Mucosa of descending colon (tissue), 3 donors: Measurements from ENCODE around the gene STX17. TPM values are rescaled to one million over a fixed set of nuclear protein-coding genes. Genes with fewer than 3 reads are reported as not detected.
"Not testable (repeated sequence)": the region's sequence is repeated elsewhere in the genome, so short reads cannot be mapped to it uniquely, and the experiment has no call there.

Experiments
- ATAC-seq: fragments of 200-7000 bp; cut with Tn5 transposase; one replicate; pipeline ENCODE4 v1.9.1; 2020; ENCODE audit warnings: mild to moderate bottlenecking, moderate library complexity
- DNase-seq, 3 donors: peaks; one replicate each; pipeline ENCODE4 v3.0.0-alpha.2; 2020
- H3K36me3 ChIP-seq: fragments of 200-600 bp; one replicate; pipeline ENCODE4 v1.8.0; 2021; ENCODE audit warnings: low read depth, mild to moderate bottlenecking
- H3K4me1 ChIP-seq: fragments of 200-600 bp; one replicate; pipeline ENCODE4 v1.8.0; 2021; ENCODE audit warnings: low read depth, mild to moderate bottlenecking
- H3K4me3 ChIP-seq: fragments of 200-600 bp; one replicate; pipeline ENCODE4 v1.8.0; 2021; ENCODE audit warnings: mild to moderate bottlenecking
- H3K9me3 ChIP-seq: fragments of 200-600 bp; one replicate; pipeline ENCODE4 v1.8.0; 2021; ENCODE audit warnings: mild to moderate bottlenecking
- intact Hi-C, 2 donors: fragments of 100-400 bp; cut with DNase I in 1 of 2; cut with micrococcal nuclease in 1 of 2; formaldehyde crosslinking; loops; one replicate each; pipeline versions ENCODE4 v1.11.0 to v1.11.1; 2022; cut with DNase I, micrococcal nuclease
- total RNA-seq, 3 donors: library from RNA; stranded (reverse); fragmentation: NEBNext Ultra II Directional in 2 of 3; extraction: Animal tissue kit (Norgen Biotek cat#: 25700) in 2 of 3; gene quantifications; one replicate each; pipeline versions ENCODE4 v1.2.1 to v1.2.4, GENCODE V29; 2021 to 2023
- TF ChIP-seq, protein P1 (sequence below): fragments of 200-600 bp; IDR thresholded peaks from one replicate; pipeline ENCODE4 v1.8.0; 2022; ENCODE audit warnings: antibody characterized with exemption, mild to moderate bottlenecking
- donor health status: DM: no; HTN: no; CAD: no; lungs with moderate emphysema.
- donor health status: DM: no; HTN: no; CAD: no.
- donor health status: DM: no; HTN: yes; CAD: no.

STX17 gene
- total RNA-seq, 3 donors from 2014 or later: 29.0 to 52.8 (median 46.9) TPM

DNA sequence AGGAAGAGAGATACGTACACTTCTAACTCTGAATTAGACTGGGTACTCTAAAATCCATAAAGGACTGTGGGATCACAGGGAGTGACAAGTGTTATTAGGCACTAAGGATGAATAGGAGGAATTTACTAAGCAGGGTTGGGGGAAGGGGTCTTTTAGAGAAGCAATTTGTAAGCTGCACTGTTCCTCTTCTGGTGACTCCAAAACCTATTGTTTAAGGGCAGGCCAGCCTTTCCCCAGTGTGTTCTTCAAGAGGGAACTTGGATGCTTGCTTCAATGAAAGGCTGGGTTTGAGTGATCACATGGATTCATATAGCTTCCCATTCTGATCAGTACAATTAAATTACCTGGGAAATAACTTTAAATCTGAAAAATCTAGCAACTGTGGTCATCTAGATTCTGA, 71.8 kb downstream of the STX17 start:
- ATAC-seq (no peak), DNase-seq (no peak)
- Histone ChIP-seq H3K36me3 (no peaks in the 10 kb centered on the region), H3K9me3 (no peaks in the 10 kb centered on the region), H3K4me1 (no peaks in the 10 kb centered on the region), H3K4me3 (no peak overlapping the region)
- intact Hi-C loops: no loop called here
- TF ChIP-seq, protein P1, sequence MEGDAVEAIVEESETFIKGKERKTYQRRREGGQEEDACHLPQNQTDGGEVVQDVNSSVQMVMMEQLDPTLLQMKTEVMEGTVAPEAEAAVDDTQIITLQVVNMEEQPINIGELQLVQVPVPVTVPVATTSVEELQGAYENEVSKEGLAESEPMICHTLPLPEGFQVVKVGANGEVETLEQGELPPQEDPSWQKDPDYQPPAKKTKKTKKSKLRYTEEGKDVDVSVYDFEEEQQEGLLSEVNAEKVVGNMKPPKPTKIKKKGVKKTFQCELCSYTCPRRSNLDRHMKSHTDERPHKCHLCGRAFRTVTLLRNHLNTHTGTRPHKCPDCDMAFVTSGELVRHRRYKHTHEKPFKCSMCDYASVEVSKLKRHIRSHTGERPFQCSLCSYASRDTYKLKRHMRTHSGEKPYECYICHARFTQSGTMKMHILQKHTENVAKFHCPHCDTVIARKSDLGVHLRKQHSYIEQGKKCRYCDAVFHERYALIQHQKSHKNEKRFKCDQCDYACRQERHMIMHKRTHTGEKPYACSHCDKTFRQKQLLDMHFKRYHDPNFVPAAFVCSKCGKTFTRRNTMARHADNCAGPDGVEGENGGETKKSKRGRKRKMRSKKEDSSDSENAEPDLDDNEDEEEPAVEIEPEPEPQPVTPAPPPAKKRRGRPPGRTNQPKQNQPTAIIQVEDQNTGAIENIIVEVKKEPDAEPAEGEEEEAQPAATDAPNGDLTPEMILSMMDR: no peak

DNA sequence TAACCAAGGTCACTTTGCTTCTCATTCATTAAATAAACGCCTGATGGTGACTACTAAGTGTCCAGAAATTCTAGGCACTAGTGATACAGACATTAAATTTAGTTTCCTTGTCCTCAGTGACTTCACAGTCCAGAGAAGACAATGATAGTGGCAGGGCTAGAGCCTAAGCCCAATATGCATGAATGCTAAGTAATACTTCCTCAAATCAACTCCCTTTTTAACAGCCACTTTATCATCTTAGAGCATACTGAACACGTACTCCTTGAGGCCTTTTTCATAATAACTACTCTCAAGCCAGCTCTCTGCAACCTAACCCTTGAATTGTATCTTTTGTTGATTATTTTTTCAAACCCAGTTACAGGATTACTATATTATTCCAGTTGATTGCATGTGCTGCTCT, 74.1 kb downstream of the STX17 start:
- ATAC-seq (no peak), DNase-seq (no peak)
- Histone ChIP-seq H3K9me3 (no peaks in the 10 kb centered on the region), H3K4me3 (no peak overlapping the region), H3K4me1 (no peaks in the 10 kb centered on the region), H3K36me3 (no peaks in the 10 kb centered on the region)
- TF ChIP-seq, protein P1: no peak
- intact Hi-C loops: no loop called here

DNA sequence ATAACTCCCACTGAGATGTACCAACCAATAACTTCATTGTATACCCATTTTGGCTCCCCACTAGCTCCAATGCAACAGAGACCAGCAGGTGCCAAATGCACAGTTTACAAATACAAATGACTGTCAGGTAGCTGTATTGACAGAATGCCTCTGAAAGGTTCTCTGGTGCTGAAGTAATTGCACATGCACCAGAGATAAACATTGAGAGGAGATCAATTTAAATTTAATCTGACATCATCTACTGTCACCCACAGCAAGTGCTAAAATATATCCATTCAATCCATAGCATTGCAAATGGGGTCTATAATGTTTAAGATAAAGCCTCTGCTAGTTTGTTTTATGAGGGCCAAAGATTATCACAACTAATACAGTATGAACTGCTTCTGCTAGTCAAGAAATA, 80.2 kb downstream of the STX17 start:
- ATAC-seq (no peak), DNase-seq (no peak)
- peaks cover 11% of the 10 kb centered on the region for H3K9me3 ChIP-seq
- intact Hi-C loops: no loop called here
- no peaks in the 10 kb centered on the region for H3K36me3 ChIP-seq
- no peak overlapping the region for H3K4me3 ChIP-seq
- no peaks in the 10 kb centered on the region for H3K4me1 ChIP-seq
- TF ChIP-seq, protein P1: no peak

DNA sequence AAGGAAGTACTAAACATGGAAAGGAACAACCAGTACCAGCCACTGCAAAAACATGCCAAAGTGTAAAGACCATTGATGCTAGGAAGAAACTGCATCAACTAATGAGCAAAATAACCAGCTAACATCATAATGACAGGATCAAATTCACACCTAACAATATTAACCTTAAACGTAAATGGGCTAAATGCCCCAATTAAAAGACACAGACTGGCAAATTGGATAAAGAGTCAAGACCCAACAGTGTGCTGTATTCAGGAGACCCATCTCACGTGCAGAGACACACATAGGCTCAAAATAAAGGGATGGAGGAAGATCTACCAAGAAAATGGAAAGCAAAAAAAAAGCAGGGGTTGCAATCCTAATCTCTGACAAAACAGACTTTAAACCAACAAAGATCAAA, 84.1 kb downstream of the STX17 start:
- H3K4me3 ChIP-seq, intact Hi-C loops, DNase-seq, H3K4me1 ChIP-seq, H3K36me3 ChIP-seq, ATAC-seq: not testable (repeated sequence)
- H3K9me3 ChIP-seq: peaks cover 20% of the 10 kb centered on the region

DNA sequence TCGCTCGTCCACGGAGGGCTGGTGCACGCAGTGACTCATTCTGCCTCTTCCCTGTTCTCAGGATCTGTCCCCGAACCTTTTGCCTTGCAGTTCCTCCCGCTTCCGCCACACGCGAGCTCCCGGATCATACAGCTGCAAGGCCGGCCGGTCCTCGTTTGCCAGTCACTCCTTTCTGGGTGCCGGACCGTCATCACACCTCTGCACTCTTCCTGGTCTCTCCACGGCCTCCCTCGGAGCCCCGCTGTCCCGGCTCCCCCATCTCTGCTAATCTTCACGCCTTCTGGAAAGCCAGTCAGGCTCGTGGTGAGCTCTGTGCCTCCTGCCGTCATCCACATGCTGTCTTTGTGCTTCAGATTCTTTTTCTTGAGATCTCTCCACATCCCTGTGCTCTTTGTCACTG, 91.8 kb downstream of the STX17 start:
- Histone ChIP-seq H3K36me3 (no peaks in the 10 kb centered on the region), H3K4me3 (no peak overlapping the region), H3K9me3 (peaks cover 2% of the 10 kb centered on the region), H3K4me1 (no peaks in the 10 kb centered on the region)
- ATAC-seq: no peak
- no peak for DNase-seq
- intact Hi-C loops: no loop called here
- TF ChIP-seq, protein P1: no peak

DNA sequence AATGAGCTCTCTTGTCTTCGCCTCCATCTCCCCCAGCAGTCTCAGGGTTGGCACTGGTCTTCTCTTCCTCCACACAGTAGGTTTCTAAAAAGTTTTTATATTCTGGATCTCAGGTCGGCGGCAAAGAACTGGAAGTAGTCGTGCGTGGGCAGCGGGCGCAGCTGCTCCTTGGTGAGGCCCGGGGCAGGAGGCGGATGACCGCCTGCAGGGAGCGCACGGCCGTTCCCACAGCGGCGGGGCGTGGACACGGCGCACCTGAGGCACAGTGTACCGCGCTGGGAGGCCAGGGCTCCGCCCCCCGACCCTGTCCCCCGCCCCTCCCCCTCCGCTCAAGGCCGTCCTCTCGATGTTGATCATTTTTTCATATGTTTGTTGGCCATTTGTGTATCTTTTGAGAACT, 92.4 kb downstream of the STX17 start:
- Histone ChIP-seq H3K4me3 (no peak overlapping the region), H3K36me3 (no peaks in the 10 kb centered on the region), H3K9me3 (peaks cover 2% of the 10 kb centered on the region), H3K4me1 (no peaks in the 10 kb centered on the region)
- TF ChIP-seq, protein P1: no peak
- DNase-seq (no peak), ATAC-seq (no peak)
- intact Hi-C loops: no loop called here
